Measurements from ENCODE around the gene C1QTNF3. TPM values are rescaled to one million over a fixed set of nuclear protein-coding genes. Genes with fewer than 3 reads are reported as not detected.

Gene C1QTNF3
- total and polyA plus RNA-seq, 2 of the 8 experiments (the other 6 are each of a cell fraction or from before 2014, with no cell fraction given), result 1.0 to 1.2 TPM

- no peak for DNase-seq (ENCODE audit: low read depth in 1 of 2, low spot score in 2 of 2)
- Histone ChIP-seq H4K8ac (ENCODE audit: extremely low read depth, insufficient read depth, low read length) (no peak overlapping the region), H3K4me1 (replicated peaks in 1 of 4; ENCODE audit: control insufficient read depth in 3 of 4, insufficient read depth in 4 of 4, low read length in 3 of 4) (no peaks in the 10 kb centered on the region), H3K79me2 (ENCODE audit: control insufficient read depth in 1 of 2, insufficient read depth in 2 of 2, low read length in 2 of 2) (no peaks in the 10 kb centered on the region), H3K56ac (replicated peaks; ENCODE audit: insufficient read length, low read depth, low read length) (no peak overlapping the region), H2BK5ac (ENCODE audit: low read depth, low read length) (no peak overlapping the region), H2AFZ (ENCODE audit: low read length) (no peak overlapping the region), H2BK120ac (replicated peaks; ENCODE audit: low read depth, low read length) (no peak overlapping the region), H3K4me3 (ENCODE audit: extremely low read depth in 1 of 4, insufficient read depth in 2 of 4, low read depth in 3 of 4, low read length in 4 of 4) (no peak overlapping the region), H3K14ac (ENCODE audit: insufficient read length) (no peak overlapping the region), H3K18ac (ENCODE audit: extremely low read depth, low read length) (no peak overlapping the region), H2BK15ac (ENCODE audit: low read length) (no peak overlapping the region), H3K27ac (ENCODE audit: low read depth, low read length) (no peak overlapping the region), H3K27me3 (replicated peaks in 1 of 4; ENCODE audit: control insufficient read depth in 3 of 4, extremely low read depth in 1 of 4, insufficient read depth in 3 of 4, low read length in 3 of 4) (no peaks in the 10 kb centered on the region), H3K23me2 (ENCODE audit: low read depth, low read length) (no peaks in the 10 kb centered on the region), H3K23ac (ENCODE audit: insufficient read length) (no peak overlapping the region), H3K4ac (replicated peaks; ENCODE audit: insufficient read length, low read depth, low read length) (no peak overlapping the region), H3K9me3 (ENCODE audit: insufficient read depth in 2 of 2, low read depth in 1 of 2, low read length in 1 of 2) (peaks cover 5 to 6% of the 10 kb centered on the region in 2 experiments; a peak in 2 of 4 replicates), H2AK5ac (ENCODE audit: low read depth, low read length) (no peak overlapping the region), H2BK20ac (ENCODE audit: low read length) (no peak overlapping the region), H3K36me3 (ENCODE audit: control insufficient read depth in 2 of 4, insufficient read depth in 4 of 4, low read length in 3 of 4) (no peaks in the 10 kb centered on the region; a peak in 1 of 8 replicates), H4K5ac (ENCODE audit: insufficient read length, low read depth, low read length) (no peak overlapping the region), H3K4me2 (ENCODE audit: insufficient read depth in 1 of 2, low read depth in 2 of 2, low read length in 2 of 2) (no peak overlapping the region), H3K9ac (replicated peaks in 1 of 4; ENCODE audit: extremely low read depth in 1 of 4, low read depth in 3 of 4, low read length in 3 of 4) (no peak overlapping the region), H2BK12ac (ENCODE audit: low read depth, low read length) (no peak overlapping the region), H4K20me1 (replicated peaks in 1 of 2; ENCODE audit: control insufficient read depth in 1 of 2, insufficient read depth in 2 of 2, low read length in 2 of 2) (no peaks in the 10 kb centered on the region), H3K79me1 (ENCODE audit: low read depth, low read length) (no peaks in the 10 kb centered on the region), H4K91ac (replicated peaks; ENCODE audit: insufficient read length, low read length) (no peak overlapping the region)
- ChIA-PET CTCF (ENCODE audit: partially characterized antibody) (no interaction called here), POLR2A (ENCODE audit: partially characterized antibody) (no interaction called here)
- FAIRE-seq, result no peak
- TF ChIP-seq ATF2 (IDR thresholded peaks at IDR 0.05; ENCODE audit: low read length), result no peak
- TF ChIP-seq HDAC6 (IDR thresholded peaks at IDR 0.05; ENCODE audit: low read depth, low read length), result no peak
- no peak for TF ChIP-seq SUZ12 (IDR thresholded peaks at IDR 0.05; ENCODE audit: low read length)
- no peak for TF ChIP-seq RFX5 (IDR thresholded peaks at IDR 0.05; ENCODE audit: borderline replicate concordance, low read depth, low read length)
- TF ChIP-seq SP4 (IDR thresholded peaks at IDR 0.05; ENCODE audit: low read length), result no peak
- TF ChIP-seq ZNF274 (IDR thresholded peaks at IDR 0.05; ENCODE audit: borderline replicate concordance, extremely low read depth, low read length), result no peak
- no peak for TF ChIP-seq SIN3A (conservative IDR thresholded peaks at IDR 0.05 in 1 of 2, IDR thresholded peaks at IDR 0.05 in 1 of 2; ENCODE audit: low read depth in 1 of 2, low read length in 2 of 2)
- no peak for TF ChIP-seq SP1 (IDR thresholded peaks at IDR 0.05; ENCODE audit: low read depth, low read length)
- TF ChIP-seq EP300 (IDR thresholded peaks at IDR 0.05; ENCODE audit: borderline replicate concordance in 1 of 2, low read depth in 2 of 2, low read length in 2 of 2), result no peak
- no peak for TF ChIP-seq MAX (IDR thresholded peaks at IDR 0.05)
- no peak for TF ChIP-seq POLR2AphosphoS5 (IDR thresholded peaks at IDR 0.05; ENCODE audit: low read depth, low read length)
- TF ChIP-seq JUND (IDR thresholded peaks at IDR 0.05; ENCODE audit: low read length), result no peak
- TF ChIP-seq GTF2F1 (IDR thresholded peaks at IDR 0.05; ENCODE audit: borderline replicate concordance, low read depth, low read length), result no peak
- no peak for TF ChIP-seq CBX8 (IDR thresholded peaks at IDR 0.05; ENCODE audit: borderline replicate concordance, low read depth, low read length)
Measured at GRCh38 chr5:34061993-34062392, 19.0 kb upstream of the C1QTNF3 start.
